Fibroblast of skin of left quadriceps (primary cell): ENCODE data around the gene ZNF526.

Source experiments
- DNase-seq, 2 experiments: peaks; one replicate each; pipeline ENCODE4 v3.0.0-alpha.2; 2013; ENCODE audit warnings: low read depth in 2 of 2

Gene ZNF526, protein sequence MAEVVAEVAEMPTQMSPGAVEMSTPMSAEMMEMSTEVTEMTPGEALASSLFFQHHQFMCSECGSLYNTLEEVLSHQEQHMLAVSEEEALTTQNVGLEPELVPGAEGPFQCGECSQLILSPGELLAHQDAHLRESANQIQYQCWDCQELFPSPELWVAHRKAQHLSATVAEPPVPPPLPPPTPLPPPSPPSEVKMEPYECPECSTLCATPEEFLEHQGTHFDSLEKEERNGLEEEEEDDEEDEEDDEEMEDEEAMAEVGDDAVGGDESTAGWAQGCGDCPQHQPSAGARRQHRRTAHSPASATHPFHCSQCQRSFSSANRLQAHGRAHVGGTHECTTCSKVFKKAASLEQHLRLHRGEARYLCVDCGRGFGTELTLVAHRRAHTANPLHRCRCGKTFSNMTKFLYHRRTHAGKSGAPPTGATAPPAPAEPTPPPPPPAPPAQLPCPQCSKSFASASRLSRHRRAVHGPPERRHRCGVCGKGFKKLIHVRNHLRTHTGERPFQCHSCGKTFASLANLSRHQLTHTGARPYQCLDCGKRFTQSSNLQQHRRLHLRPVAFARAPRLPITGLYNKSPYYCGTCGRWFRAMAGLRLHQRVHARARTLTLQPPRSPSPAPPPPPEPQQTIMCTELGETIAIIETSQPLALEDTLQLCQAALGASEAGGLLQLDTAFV

DNA sequence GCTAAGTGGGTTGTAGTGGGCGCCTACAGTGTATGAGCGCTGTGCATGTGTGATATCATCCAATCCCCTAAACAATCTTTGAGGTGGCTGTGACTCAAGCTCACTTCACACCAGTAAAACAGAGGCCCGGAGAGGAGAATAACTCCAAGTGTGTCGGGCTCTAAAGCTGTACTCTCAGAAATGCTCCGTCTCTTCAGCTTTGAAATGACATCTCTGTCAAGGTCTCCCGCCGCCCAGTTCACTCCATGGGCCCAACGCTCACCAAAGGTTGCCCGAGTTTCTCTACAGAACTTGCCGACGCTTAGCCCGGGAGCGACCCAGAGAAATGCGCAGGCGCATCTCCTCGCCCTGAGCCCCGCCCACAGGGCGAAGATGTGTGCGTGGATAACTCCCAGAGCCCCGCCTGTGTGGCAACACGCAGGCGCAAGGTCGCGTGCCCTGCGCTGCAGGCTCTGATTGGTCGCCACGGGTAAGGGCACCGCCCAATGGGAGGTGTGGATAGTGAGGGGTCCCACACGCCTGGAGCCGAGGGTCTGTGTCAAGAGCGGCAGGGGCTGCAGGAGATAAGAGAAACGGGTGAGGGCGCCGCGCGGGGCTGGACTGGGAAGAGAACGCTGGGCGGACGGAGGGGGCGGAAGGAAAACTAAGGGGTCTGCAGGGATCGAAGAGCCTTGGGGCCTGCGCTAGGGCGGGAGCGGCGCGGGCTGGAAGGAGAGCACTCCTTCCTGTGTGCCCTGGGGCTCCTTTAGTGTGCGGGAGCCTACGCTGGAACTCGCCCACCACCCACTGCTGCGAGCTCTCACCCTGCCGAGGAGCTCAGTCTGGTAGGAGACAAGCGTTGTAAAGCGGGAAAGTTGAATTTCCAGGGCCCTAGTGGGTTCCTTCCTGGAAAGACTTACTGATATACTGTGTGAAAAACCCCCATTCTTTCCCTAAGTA, at the start of gene ZNF526:
Gene ZNF526, plus strand, starts transcription at position 501 of the 939 bp plus-strand sequence. CDS start 4,092 bp downstream, outside the sequence.
- peak; percentile 92 to 94 for DNase-seq

GRCh38 chr19:42170715-42171114, 49.4 kb upstream of the ZNF526 start:
- no peak for DNase-seq

DNA sequence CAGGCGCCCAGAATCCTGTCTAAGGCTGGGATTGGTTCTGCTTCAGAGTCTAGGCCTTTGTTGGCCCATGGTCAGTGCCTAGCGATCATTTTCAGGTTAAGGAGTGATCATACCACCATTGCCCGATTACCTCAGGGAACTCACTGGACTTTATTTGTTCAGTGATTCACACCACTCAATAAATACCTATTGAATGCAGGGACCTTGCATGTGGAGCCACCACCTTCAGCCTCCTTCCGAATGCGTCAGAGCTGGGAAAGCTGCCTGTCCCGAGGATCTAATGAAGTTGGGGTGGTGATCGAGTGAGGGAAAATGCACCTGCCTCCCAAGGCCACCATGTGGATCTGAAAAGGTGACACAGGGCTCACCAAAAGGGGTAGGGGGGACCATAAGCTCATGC, 47.9 kb upstream of the ZNF526 start:
- DNase-seq = no peak

DNA sequence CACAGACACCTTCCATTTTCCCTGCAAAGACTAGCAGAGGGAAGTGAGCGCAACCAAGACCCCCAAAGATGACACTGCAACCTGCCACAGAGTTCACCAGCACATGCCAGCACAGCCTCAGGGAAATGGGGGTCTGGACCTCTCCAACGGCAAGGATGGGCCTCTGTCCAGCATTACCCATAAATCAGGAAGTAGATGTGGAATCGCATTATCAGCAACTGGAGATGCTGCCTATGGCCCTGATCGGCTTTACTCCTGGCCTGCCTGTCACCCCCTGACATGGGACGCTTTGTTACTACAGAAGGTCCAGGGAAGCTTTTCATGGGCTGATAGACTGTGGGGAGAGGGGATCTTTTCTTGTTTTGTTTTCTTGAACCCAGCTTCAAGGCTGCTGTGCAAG, 46.4 kb upstream of the ZNF526 start:
- DNase-seq = no peak

- DNase-seq = no peak
Observed at GRCh38 chr19:42174188-42174587, 45.9 kb upstream of the ZNF526 start.

DNA sequence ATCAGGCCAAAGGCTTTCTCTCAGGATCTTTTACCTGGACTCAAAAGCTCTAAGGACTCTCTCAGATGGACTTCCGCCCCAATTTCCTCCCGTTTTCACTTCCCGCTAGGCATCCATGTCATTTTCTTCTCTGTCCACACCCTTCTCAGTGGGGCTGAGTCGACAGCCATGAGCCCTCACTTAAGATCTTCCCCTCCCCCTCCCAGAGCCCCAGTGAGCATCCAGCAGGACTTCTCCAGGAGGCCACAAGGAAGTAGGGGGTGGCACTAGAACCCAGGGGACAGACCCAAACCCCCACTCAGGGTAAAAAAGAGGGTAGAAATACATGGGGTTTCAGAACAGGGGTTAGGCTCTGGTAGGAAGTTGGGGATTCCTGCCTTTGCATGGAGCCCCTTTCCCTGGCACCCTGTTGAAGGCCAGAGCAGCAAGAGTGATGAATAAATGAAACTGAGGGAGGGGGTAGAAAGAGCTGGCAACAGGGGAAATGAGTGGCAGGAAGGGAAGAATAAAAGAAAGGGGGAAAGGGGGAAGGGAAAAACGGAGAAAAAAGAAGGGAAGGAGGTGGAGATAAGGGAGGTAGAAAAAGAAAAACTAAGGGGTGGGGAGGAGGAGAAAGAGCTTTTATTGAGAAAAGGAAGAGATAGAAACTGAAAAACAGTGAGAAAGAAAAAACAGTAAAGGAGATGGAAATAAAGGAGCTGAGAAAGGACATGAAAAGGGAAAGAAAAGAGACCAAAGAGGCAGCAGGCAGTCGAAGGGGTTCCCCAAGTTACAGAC, 45.0 kb upstream of the ZNF526 start:
- DNase-seq = no peak

- DNase-seq = no peak
Observed at GRCh38 chr19:42175952-42176648, 44.0 kb upstream of the ZNF526 start.

DNA sequence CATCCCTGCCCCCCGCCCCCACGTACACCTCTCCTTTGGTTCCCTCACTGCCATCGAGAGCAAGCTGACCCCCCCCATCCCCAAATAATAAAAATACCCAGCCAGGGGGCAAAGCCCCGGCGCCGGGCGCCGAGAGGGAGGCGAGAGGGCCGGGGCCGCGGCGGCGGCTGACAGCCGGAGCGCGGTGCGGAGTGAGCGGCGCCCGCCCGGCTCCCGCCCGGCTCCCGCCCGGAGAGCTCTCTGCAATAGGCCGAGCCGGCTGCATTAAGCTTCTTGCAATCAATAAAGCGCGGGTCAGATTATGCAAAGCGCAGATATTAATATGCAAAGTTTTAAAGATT, 43.5 kb upstream of the ZNF526 start:
- DNase-seq = no peak

DNA sequence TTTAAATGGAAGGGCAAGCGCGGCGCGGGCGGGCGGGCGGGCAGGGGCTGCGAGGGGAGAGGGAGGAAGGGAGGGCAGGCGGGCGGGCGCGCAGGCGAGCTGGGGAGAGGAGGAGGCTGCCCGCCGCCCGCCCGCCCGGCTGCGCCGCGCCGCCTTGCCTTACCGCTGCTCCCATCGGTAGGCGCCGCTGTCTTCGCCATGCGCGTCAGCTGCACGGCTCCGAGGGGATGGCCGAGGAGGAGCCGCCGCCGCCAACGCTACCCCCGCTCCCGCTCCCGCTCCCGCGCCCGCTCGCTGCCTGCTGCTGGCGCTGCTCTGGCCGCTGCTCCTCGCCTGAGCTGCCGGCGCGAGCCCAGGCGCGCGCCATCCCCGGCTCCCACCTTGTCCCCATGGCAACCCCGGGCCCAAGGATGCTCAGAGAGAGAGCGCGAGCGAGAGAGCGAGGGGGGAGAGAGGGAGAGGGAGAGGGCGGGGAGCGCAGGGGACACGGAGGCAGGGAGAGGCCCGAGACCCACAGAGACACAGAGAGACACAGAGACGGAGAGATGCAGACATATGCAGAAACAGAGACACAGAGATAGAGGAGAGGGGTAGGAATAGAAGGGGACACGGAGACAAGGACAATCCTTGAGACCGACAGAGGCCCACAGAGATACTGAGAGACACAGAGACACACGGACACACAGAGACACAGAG, 43.0 kb upstream of the ZNF526 start:
- DNase-seq = peak; percentile 35 to 45

DNA sequence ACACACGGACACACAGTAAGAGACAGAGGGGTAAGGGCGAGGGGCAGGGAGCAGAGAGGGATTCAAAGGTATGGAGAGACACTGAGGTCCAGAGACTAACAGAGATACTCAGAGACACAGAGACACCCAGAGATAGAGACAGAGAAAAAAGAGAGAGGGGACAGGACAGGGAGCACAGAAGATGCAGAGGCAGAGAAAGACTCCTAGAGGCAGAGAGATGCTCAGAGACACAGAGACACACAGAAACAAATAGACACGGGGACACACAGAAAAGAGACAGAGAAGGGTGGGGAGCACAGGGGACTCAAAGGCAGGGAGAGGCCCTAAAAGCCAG, 42.5 kb upstream of the ZNF526 start:
- no peak for DNase-seq

GRCh38 chr19:42178791-42179674, 41.1 kb upstream of the ZNF526 start:
- no peak for DNase-seq

DNA sequence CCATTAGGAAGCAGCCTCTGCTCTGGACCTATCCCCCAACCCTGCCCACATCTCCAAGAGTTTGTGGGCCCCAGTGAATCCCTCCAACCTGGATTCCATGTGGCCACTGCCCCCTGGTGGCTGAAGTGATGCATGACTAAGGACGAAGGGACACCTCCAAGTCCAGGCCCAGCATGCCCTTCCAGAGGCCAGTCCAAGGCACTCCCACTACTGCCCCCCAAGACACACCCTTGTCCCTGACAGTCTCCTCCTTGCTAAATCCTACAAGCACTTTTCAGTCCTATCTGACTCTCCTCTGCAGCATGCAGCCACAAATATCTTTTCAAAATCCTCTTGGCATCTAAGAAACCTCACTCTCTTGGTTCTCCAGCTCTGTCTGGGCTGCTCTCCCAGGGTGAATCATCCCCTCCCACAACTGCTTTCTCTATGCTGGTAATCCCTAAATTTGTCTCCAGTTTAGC, 35.7 kb upstream of the ZNF526 start:
- peak; percentile 63 to 68 for DNase-seq

DNA sequence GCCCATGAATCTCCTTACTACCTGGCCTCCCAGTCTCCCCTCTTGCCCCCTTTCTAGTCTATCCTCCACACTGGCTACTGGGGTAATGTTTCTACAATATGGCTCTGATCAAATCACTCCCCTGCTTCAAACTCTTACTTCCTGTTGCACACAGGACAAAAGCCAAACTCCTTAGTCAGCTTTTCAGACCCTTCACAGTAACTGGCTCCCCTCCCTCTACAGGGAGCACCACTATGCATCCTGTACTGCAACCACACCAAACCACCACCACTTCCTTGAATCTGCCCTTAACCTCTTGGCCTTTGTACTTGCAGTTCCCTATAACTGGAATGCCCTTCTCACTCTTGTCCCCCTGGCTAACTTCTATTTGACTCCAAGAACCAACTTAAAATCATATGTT, 34.8 kb upstream of the ZNF526 start:
- peak in 1 of 2 experiments; percentile 33 for DNase-seq

DNA sequence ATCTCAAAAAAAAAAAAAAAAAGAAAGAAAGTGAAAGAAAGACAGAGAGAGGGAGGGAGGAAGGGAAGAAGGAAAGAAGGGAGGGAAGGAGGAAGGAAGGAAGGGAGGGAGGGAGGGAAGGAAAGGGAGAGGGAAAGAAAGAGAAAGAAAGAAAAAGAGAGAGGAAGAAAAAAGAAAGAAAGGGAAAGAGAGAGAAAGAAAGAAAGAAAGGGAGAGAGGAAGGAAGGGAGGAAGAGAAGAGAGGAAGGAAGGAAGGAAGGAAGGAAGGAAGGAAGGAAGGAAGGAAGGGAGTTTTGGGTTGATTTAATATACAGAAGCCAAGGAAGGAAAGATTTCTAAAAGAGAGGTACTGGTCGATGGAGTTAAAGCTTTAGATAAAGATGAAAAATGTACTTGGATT, 31.4 kb upstream of the ZNF526 start:
- no peak for DNase-seq

DNA sequence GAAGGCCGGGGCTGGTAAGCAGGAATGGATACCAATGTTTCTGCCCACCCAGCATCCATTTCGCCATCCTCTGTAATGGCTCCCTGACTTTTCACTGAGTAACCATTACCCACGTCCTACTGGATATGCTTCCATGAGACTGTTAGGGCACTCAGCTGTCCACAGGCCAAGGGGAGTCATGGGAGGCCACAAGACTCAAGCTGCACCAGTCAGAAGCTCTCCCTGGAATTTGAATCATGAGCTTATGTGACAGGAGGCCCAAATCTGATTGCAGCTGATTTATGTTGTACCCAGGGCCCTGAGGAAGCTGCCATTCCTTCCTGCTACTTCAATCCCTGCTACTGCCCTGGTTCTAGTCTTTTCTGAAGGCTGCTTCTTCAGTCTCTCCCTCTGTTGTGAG, 31.0 kb upstream of the ZNF526 start:
- no peak for DNase-seq

DNA sequence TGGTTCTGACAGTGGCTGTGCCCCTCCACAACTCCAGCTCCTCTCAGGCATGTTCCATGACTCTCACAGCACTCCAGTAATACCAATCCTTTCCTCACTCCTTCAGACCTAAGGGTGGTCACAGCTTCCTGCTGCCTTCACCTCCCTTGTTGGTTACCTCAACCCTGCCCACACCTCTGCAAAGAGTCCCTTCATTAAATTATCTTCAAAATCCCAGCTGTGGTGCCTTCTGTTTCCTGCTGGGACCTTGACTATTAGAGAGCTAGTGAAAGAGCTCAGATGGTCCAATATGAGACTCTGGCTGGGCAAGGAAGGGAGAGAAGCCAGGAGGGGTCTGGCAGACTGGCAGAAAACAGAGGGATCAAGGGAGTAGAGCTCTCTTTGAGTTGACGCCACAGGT, 28.8 kb upstream of the ZNF526 start:
- no peak for DNase-seq

DNA sequence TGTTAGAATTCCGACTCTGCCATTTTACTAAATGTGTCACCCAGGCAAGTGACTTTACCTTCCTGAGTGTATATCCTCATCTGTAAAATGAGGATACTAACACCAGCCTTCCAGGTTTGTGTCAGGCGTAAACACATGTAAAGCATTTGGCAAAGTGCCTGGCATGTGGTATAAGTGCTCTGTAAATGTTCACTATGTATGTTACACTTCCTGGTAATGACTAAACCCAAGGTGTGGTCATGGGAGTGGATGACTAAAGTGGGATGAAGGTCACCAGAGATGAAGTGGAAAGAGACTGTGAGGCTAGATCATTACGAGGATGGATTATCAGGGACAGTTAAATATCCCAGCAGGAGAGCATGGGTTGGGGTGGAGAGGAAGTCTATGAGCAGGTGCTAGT, 28.3 kb upstream of the ZNF526 start:
- DNase-seq = peak in 1 of 2 experiments; percentile 29

DNA sequence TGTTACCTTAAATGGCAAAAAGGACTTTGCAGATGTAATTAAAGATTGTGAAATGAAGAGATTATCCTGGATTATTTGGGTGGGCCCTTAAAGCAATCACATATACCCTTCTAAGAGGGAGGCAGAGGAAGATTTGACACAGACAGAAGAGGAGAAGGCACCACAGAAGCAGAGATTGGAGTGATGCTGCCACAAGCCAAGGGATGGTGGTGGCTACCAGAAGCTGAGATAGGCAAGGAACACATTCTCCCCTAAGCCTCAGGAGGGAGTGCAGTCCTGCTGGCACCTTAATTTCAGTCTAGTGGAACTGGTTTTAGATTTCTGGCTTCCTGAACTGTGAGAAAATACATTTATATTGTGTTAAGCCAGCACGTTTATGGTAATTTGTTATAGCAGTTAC, 26.8 kb upstream of the ZNF526 start:
- no peak for DNase-seq

DNA sequence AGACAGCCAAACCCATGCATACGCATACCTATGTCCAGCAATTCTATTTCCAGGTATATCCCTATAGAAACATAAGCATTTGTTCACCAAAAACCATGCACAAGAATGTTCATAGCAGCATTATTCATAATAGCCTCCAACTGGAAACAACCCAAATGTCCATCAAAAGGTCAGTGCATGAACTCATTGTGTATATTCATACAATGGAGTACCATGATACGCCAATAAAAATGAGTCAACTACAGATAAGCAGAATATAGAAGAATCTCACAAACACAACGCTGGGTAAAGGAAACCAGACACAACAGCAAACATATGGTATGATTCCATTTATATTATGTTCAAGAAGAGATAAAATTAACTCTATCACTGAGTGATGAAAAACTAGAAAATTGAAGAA, 26.4 kb upstream of the ZNF526 start:
- no peak for DNase-seq
